Stimulated activated CD4-positive, alpha-beta T cell treated with anti-CD3 and anti-CD28 coated beads, Interleukin-4, amount 100 ng/mL, for 1 hour (primary cell): ENCODE measurements around the gene ATXN7.
A peak's percentile ranks its signal among the peaks of the same experiment; 100 is the strongest.

Experiments used
- DNase-seq: peaks from one replicate; pipeline ENCODE4 v3.0.0-alpha.2; 2020

The ATXN7 gene

GRCh38 chr3:64022451-64023186, 159.0 kb downstream of the ATXN7 start:
- DNase-seq = peak; percentile 16

- DNase-seq = peak; percentile 94
Measured at GRCh38 chr3:64023187-64023860, 159.7 kb downstream of the ATXN7 start, which contains the start of gene PSMD6. TSS of gene PSMD6 (minus strand) at chr3:64023494. CDS start at chr3:64023419, 75 bp downstream.

- no peak for DNase-seq
Measured at GRCh38 chr3:64023861-64024223, 160.2 kb downstream of the ATXN7 start.

GRCh38 chr3:64026346-64026745, 162.7 kb downstream of the ATXN7 start:
- DNase-seq = no peak

GRCh38 chr3:64027658-64028057, 164.0 kb downstream of the ATXN7 start:
- DNase-seq = no peak

GRCh38 chr3:64028754-64029153, 165.1 kb downstream of the ATXN7 start:
- DNase-seq = no peak

GRCh38 chr3:64029287-64029686, 165.6 kb downstream of the ATXN7 start:
- DNase-seq = no peak

- peak; percentile 77 for DNase-seq
Measured at GRCh38 chr3:64030741-64031140, 167.1 kb downstream of the ATXN7 start.

GRCh38 chr3:64031540-64032508, 168.2 kb downstream of the ATXN7 start:
- no peak for DNase-seq

- DNase-seq = no peak
Measured at GRCh38 chr3:64033069-64033468, 169.4 kb downstream of the ATXN7 start.

GRCh38 chr3:64037084-64037483, 173.4 kb downstream of the ATXN7 start:
- DNase-seq = no peak

GRCh38 chr3:64038253-64038767, 174.6 kb downstream of the ATXN7 start:
- DNase-seq = no peak

GRCh38 chr3:64039332-64039731, 175.7 kb downstream of the ATXN7 start:
- DNase-seq = no peak

GRCh38 chr3:64039981-64040733, 176.5 kb downstream of the ATXN7 start:
- DNase-seq = no peak

GRCh38 chr3:64042952-64043351, 179.3 kb downstream of the ATXN7 start:
- no peak for DNase-seq

- no peak for DNase-seq
Measured at GRCh38 chr3:64046592-64046991, 182.9 kb downstream of the ATXN7 start.

GRCh38 chr3:64046996-64047594, 183.4 kb downstream of the ATXN7 start:
- no peak for DNase-seq

GRCh38 chr3:64047787-64048186, 184.1 kb downstream of the ATXN7 start:
- no peak for DNase-seq

GRCh38 chr3:64048631-64049061, 185.0 kb downstream of the ATXN7 start:
- DNase-seq = no peak

- no peak for DNase-seq
Measured at GRCh38 chr3:64049136-64049535, 185.5 kb downstream of the ATXN7 start.

GRCh38 chr3:64049832-64050231, 186.2 kb downstream of the ATXN7 start:
- no peak for DNase-seq
